GM19351 (cell line): ENCODE measurements around the gene GPC6.
A peak's percentile ranks its signal among the peaks of the same experiment; 100 is the strongest.
"Not testable (repeated sequence)": the region's sequence is repeated elsewhere in the genome, so short reads cannot be mapped to it uniquely, and the experiment has no call there.

Source experiments
- ATAC-seq: cut with Tn5 transposase; IDR thresholded peaks from one replicate; pipeline ENCODE4 v1.9.1; 2021; ENCODE audit warnings: mild to moderate bottlenecking, moderate library complexity; ENCODE audit not compliant: unreplicated experiment

The GPC6 gene

GRCh38 chr13:94329754-94330551 is 1103.3 kb downstream of the GPC6 start:
- no peak for ATAC-seq

GRCh38 chr13:94330552-94331071 is 1104.0 kb downstream of the GPC6 start:
- ATAC-seq: no peak

GRCh38 chr13:94331281-94331680 is 1104.7 kb downstream of the GPC6 start:
- ATAC-seq: no peak

DNA sequence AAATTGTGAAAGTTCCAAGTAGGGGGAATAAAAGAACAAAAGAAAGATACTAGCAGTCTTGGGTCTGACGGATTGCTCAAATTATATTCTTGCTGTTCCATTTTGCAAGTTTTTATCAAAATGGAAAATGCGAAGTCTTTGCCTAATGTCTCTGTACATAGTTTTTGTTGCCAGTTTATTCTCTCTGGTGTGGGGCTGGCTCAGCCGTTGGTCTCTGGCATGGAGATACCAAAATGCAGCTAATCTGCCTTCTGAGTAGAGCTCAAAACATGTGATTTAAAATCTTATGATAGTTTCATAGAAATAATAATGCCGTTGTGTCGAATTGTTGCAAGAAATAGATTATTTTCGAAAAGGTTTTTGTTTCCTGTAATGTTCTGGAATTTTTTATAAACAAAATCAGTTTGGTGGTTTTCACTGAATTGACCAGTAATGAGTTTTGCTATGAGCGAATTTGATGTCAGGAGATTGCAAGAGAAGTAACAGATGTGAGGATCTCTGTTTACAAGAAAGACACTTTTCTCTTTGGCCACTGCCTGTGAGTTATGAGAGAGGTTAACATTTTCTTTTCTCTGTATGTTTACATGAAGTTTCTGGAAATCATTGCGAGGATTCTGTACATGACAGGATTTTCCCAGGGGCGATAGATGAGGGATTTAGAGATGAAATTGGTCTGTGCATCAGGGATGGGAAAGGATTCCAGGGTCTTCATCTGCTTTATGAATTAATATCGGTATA is 1105.9 kb downstream of the GPC6 start:
- no peak for ATAC-seq

- no peak for ATAC-seq
These were observed 1106.7 kb downstream of the GPC6 start for GRCh38 chr13:94333131-94333820.

GRCh38 chr13:94335761-94336526 is 1109.3 kb downstream of the GPC6 start:
- ATAC-seq: no peak

- no peak for ATAC-seq
These were observed 1112.6 kb downstream of the GPC6 start for GRCh38 chr13:94339116-94339687.

- ATAC-seq: no peak
These were observed 1116.0 kb downstream of the GPC6 start for GRCh38 chr13:94342436-94343242.

DNA sequence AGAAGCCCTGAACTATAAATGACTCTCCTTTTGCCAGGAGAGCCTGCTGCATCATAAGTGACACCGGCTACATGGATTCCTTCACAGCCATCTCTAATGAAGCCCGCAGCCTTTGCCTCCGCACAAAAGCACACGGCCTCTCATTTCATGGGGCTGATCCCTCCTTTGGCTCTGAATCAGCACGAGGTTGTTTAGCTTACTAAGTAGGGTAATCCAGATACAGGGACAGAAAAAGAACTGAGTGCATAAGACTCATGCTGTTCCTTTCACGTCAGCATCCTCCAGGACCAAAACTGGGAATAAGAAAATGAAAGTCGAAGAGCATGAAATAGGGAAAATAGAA is 1116.6 kb downstream of the GPC6 start:
- ATAC-seq: no peak

DNA sequence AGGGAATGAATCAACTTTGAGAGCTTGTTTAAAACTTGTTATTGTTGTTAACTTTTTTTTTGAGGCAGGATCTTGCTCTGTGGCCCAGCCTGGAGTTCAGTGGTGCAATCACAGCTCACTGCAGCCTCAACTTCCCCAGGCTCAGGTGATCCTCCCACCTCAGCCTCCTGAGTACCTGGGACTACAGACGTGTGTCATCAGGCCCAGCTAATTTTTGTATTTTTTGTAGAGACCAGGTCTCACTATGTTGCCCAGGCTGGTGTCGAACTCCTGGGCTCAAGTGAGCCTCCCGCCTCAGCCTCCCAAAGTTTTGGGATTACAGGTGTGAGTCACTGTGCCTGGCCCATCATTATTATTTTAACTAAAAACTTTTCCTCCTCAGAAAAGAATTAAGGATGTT is 1117.1 kb downstream of the GPC6 start:
- ATAC-seq: not testable (repeated sequence)

DNA sequence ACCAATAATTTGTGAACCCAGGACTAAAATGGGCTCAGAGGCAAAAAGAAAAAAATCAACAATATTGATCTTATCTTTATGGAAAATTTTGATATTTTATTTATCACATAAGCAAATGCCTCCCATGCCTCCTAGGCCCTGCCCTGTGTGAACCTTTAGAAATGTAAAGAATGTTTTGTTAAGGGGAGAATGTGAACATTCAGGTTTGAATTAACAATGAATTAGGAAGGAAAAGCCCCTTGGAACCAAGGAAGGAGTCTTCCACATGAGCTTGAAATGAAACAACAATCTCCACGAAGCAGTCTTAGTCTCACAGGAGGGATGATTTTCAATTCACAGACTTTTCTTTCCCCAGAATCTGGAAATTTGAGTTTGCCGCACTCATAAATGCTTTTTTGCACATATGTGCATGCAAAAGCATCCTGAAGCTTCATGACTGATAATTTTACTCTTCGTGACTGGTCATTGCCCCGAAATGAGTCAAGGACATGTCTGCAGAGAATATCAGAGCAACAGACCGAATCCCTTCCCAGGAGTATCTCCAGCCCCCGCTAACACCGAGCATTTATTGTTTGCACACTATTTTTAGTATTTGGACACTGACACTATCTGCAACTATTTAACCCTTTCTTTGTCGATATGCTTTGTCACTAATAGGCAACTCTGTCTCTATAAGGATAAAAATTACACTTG is 1117.7 kb downstream of the GPC6 start:
- ATAC-seq: peak; percentile 43

DNA sequence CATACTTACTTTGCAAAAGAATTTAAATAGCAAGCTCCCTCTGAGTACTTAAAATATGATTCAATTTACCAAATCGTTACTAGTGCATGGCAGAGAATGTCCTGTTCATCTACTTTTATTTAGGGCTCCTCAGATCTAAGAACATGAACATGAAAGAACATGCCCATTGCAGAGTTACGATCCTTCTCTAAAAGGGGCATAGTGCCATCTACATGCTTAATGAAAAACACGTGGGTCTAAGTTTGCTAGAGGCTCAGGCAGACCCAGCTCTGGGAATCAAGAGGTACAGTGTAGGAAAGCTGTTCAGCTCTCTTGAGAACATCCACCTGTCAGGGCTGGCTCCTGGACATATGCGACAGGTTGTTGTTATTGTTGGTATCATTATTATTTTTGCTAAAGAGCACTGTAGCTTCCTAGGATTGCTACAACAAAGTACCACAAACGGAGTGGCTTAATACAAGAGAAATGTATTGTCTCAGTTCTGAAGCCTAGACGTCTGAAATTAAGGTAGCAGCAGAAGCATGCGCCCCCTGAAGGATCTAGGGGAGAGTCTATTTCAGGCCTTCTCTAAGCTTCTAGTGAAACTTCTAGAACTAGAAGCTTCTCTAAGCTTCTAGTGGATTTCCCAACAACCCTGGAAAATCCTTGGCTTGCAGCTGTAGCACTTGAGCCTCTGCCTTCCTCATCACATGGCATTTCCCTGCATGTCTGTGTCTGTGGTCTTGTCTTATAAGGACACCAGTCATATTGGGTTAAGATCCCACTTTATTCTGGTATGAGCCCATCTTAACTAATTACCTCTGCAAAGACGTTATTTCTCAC is 1119.0 kb downstream of the GPC6 start:
- peak; percentile 38 for ATAC-seq

DNA sequence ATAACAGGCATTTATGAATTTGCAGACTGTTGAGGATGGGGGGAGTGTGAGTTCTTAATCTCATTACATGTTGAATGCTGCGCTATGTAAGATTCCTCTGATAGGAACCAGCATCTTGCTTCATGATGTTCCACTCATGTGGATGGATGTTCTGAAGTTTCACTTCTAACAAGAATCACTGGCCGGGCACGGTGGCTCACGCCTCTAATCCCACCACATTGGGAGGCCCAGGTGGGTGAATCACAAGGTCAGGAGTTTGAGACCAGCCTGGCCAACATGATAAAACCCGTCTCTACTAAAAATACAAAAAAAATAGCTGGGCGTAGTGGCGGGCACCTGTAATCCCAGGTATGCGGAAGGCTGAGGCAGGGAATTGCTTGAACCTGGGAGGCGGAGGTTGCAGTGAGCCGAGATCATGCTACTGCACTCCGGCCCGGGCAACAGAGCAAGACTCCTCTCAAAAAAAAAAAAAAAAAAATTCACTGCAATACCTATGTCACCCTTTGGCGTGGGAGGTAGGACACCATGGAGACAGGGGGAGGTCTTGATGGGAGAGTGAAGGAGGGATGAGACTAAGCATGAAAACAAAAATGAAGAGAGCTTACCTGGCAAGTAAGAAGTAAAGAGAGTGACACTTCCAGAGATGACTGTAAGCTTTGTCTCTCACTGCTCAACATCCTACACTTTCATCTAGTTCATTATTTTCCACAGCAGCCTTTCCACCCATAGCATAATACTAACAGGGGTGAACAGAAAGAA is 1119.8 kb downstream of the GPC6 start:
- ATAC-seq: no peak

DNA sequence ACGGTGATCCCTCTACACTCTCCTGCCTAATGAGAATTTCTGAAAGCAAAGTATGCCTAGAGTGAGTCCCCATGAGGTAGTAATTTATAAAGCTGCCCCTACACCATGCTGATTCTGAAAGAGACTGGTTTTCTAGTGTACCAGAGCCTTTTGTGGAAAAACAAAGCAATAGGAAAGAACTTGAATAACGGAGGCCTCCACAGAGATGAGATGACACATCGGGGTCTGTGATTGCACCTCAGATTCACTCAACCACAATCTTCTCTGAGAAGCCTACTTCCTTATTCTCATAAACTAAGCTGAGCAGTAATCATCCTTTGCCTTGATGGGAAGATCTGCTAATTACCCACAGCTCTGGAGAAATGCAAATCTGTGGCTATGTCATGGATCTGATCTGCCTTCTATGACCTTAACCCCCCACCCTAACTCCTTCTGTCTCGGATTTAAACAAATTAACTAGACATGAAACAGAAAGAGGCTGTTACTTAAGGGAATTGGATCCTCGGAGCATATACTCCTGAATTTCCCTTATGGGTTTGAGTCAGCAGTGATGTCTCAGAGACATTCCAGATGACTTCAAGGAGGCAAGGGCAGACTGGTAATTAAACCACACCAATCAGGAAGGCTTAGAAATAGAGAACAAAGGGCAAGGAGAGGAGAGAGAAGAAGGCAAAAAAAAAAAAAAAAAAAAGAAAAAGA is 1124.8 kb downstream of the GPC6 start:
- peak; percentile 60 for ATAC-seq

DNA sequence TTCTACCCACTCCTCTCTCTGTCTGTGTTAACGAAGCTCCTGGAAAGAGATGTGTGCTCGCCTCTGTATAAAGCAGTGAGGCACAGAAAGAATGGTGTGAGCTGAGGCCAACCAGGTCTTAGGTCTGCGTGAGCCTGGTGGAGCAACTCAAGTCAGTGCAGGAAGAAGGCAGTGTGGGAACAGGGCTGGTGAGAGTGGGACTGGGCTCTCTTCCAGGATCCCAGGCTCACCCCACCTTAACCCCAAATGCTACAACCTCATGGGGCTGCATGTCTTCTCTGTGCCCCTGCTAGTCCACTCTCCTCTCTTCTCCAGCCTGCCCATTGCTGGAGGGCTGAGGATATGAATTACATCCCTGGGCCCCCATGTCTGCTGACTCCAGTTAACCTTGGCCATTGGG is 1125.5 kb downstream of the GPC6 start:
- ATAC-seq: no peak

DNA sequence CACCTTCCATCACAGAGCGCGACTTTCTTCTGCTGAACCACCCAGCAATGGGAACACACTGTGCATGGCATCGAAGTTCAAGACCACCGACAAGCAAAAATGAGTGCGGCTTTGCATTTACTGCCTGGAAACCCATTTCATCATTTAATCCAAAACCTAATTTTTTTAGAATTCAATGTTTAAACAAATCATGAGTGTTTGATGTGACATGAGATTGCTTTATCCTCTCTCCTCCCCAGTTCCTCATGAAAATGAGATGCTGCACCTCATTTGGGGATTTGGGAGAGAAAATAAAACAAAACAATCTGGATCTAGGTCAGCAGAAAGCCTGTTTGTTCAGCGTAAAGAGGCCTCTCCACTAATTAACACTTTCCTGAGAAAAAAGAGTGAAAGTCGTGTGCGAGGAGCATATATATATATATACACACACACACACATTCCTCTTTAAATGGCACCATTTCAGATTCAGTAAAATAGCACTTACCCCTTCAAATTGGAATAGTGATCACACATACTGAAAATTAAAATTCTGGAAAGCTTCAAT is 1126.6 kb downstream of the GPC6 start:
- ATAC-seq: no peak

DNA sequence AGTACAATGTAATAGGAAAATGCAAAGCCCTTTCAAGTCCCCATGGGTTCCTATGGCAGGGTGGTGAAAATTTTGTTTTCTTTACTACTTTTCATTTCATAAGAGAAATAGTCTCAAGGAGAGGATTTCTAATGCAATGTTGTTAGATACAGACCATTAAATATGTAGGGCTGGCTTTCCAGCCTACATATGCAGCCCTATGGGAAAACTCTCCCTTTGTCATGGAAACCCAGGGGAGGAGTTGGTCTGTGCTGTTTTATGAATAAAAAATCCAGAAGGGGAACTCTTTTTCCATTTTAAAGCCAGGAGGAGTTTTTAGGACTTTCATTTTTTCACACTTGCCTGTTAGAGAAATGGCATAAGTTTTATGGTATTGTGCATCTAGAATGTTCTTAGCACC is 1133.3 kb downstream of the GPC6 start:
- ATAC-seq: no peak
